HCT116 (cell line): ENCODE data around the gene NCCRP1. TPM values are rescaled to one million over a fixed set of nuclear protein-coding genes. Genes with fewer than 3 reads are reported as not detected.

Experiments used
- ATAC-seq: fragments of 200-7000 bp; cut with Tn5 transposase; 2 replicates; pipeline ENCODE4 v1.9.1; 2020; ENCODE audit warnings: mild to moderate bottlenecking, moderate library complexity
- BruUV-seq: library from RNA; stranded (reverse); fragments of 400-500 nt; replicated peaks from 2 replicates; lab custom pipeline; 2021; lab: Mats Ljungman, UMichigan
- CTCF ChIA-PET: fragments of 300-600 bp; sonication (Branson Sonifier 250); formaldehyde crosslinking; loops from one replicate; lab custom pipeline; 2021; ENCODE audit warnings: antibody characterized with exemption; lab: Charles Lee
- POLR2A ChIA-PET: fragments of 300-600, 350-600 bp; sonication (Branson Sonifier 250); formaldehyde crosslinking; loops from one replicate; lab custom pipeline; 2021; ENCODE audit warnings: antibody characterized with exemption; lab: Charles Lee
- RAD21 ChIA-PET, 2 experiments: fragments of 300-600 bp; sonication (Branson Sonifier 250); formaldehyde crosslinking; loops; one replicate each; lab custom pipeline; 2023; ENCODE audit warnings: low total read pairs in 2 of 2; ENCODE audit not compliant: uncharacterized antibody in 2 of 2, unreplicated experiment in 2 of 2, low non-redundant PET in 1 of 2; lab: Charles Lee
- DNase-seq: peaks from one replicate; pipeline ENCODE4 v3.0.0-alpha.2; 2010; ENCODE audit warnings: low read depth, low spot score
- H2AFZ ChIP-seq: fragments of 200-600 bp; shearing (Covaris generic), sonication (generic); 2 replicates; pipeline ENCODE4 v1.6.1; 2017; ENCODE audit warnings: low read depth, mixed run types, mixed read lengths, antibody characterized with exemption, low read length; ENCODE audit not compliant: poor library complexity, severe bottlenecking
- H3K27ac ChIP-seq: 2 replicates; pipeline ENCODE4 v1.5.1; 2012; ENCODE audit warnings: low read depth, low read length
- H3K27me3 ChIP-seq: fragments of 200-600 bp; sonication (generic); 2 replicates; pipeline ENCODE4 v1.6.1; 2016; ENCODE audit warnings: mixed run types, low read length, mixed read lengths; ENCODE audit not compliant: insufficient read depth
- H3K36me3 ChIP-seq, 2 experiments: fragments of 200-500 bp in 1 of 2; fragments of 200-600 bp in 1 of 2; sonication (Bioruptor generic) in 1 of 2; sonication (generic) in 1 of 2; 2 replicates each; pipeline versions ENCODE4 v1.5.1 to v1.6.1; 2014 to 2016; ENCODE audit warnings: low read length in 2 of 2, inconsistent platforms in 1 of 2, mixed read lengths in 1 of 2, mixed run types in 1 of 2; ENCODE audit not compliant: insufficient read depth in 2 of 2, control insufficient read depth in 1 of 2
- H3K4me1 ChIP-seq, 2 experiments: fragments of 200-600 bp in 1 of 2; sonication (generic) in 1 of 2; 2 replicates each; pipeline versions ENCODE4 v1.5.1 to v1.6.1; 2012 to 2017; ENCODE audit warnings: low read length in 2 of 2, inconsistent platforms in 1 of 2, mild to moderate bottlenecking in 1 of 2, mixed read lengths in 1 of 2, mixed run types in 1 of 2, moderate library complexity in 1 of 2; ENCODE audit not compliant: insufficient read depth in 2 of 2, control insufficient read depth in 1 of 2
- H3K4me2 ChIP-seq: fragments of 200-600 bp; sonication (generic); 2 replicates; pipeline ENCODE4 v1.6.1; 2017; ENCODE audit warnings: mixed run types, low read length, mixed read lengths
- H3K4me3 ChIP-seq, 2 experiments: fragments of 200-600 bp in 1 of 2; sonication (generic) in 1 of 2; replicated peaks in 1 of 2; 2 replicates each; pipeline ENCODE4 v1.5.1; 2011 to 2016; ENCODE audit warnings: low read length in 2 of 2, control low read depth in 1 of 2, low read depth in 1 of 2, mild to moderate bottlenecking in 1 of 2, mixed read lengths in 1 of 2, mixed run types in 1 of 2
- H3K79me2 ChIP-seq: fragments of 200-600 bp; sonication (generic); 2 replicates; pipeline ENCODE4 v1.6.1; 2017; ENCODE audit warnings: mild to moderate bottlenecking, mixed run types, low read length, moderate library complexity, mixed read lengths; ENCODE audit not compliant: insufficient read depth
- H3K9ac ChIP-seq: fragments of 200-600 bp; sonication (generic); 2 replicates; pipeline ENCODE4 v1.6.1; 2016; ENCODE audit warnings: low read length, mixed read lengths
- H3K9me2 ChIP-seq: fragments of 200-600 bp; sonication (generic), shearing (Covaris generic); 2 replicates; pipeline ENCODE4 v1.6.1; 2017; ENCODE audit warnings: mixed run types, mild to moderate bottlenecking, moderate library complexity; ENCODE audit not compliant: insufficient read depth
- H3K9me3 ChIP-seq, 2 experiments: fragments of 200-500 bp in 1 of 2; fragments of 200-600 bp in 1 of 2; sonication (Bioruptor generic) in 1 of 2; sonication (generic) in 1 of 2; 2 replicates each; pipeline ENCODE4 v1.6.1; 2014 to 2017; ENCODE audit warnings: low read length in 2 of 2, mixed read lengths in 2 of 2, inconsistent platforms in 1 of 2, low read depth in 1 of 2, mild to moderate bottlenecking in 1 of 2, mixed run types in 1 of 2, moderate library complexity in 1 of 2; ENCODE audit not compliant: control insufficient read depth in 1 of 2, insufficient read depth in 1 of 2
- H4K20me1 ChIP-seq: fragments of 200-600 bp; sonication (generic), shearing (Covaris generic); 2 replicates; pipeline ENCODE4 v1.6.1; 2017; ENCODE audit warnings: mixed run types, mild to moderate bottlenecking, moderate library complexity; ENCODE audit not compliant: insufficient read depth
- CBX3 ChIP-seq: IDR thresholded peaks from 2 replicates; pipeline ENCODE4 v1.6.1; 2012; ENCODE audit warnings: low read depth
- CEBPB ChIP-seq: IDR thresholded peaks from 2 replicates; pipeline ENCODE4 v1.6.1; 2012; ENCODE audit warnings: low read depth
- EGR1 ChIP-seq: IDR thresholded peaks from 2 replicates; pipeline ENCODE4 v1.6.1; 2012; ENCODE audit warnings: low read depth
- EZH2phosphoT487 ChIP-seq: fragments of 200-600 bp; IDR thresholded peaks from 2 replicates; pipeline ENCODE4 v1.6.1; 2018; ENCODE audit warnings: antibody characterized with exemption, borderline replicate concordance
- FOSL1 ChIP-seq: IDR thresholded peaks from 2 replicates; pipeline ENCODE4 v1.6.1; 2012; ENCODE audit warnings: low read depth
- MAX ChIP-seq: IDR thresholded peaks from 2 replicates; pipeline ENCODE4 v1.6.1; 2012
- POLR2A ChIP-seq: IDR thresholded peaks from 2 replicates; pipeline ENCODE4 v1.7.0; 2011; ENCODE audit warnings: borderline replicate concordance; ENCODE audit not compliant: insufficient read depth, insufficient read length; ENCODE audit errors: extremely low read depth
- REST ChIP-seq: IDR thresholded peaks from 2 replicates; pipeline ENCODE4 v1.6.1; 2012; ENCODE audit warnings: low read depth
- SP1 ChIP-seq: IDR thresholded peaks from 2 replicates; pipeline ENCODE4 v1.6.1; 2012; ENCODE audit warnings: low read depth
- SRF ChIP-seq: IDR thresholded peaks from 2 replicates; pipeline ENCODE4 v1.6.1; 2012; ENCODE audit warnings: low read depth
- YY1 ChIP-seq: IDR thresholded peaks from 2 replicates; pipeline ENCODE4 v1.6.1; 2011; ENCODE audit warnings: low read length, low read depth, moderate library complexity, mild to moderate bottlenecking; ENCODE audit not compliant: insufficient replicate concordance; ENCODE audit errors: extremely low read depth
- ZFX ChIP-seq: fragments of 450-650 bp; IDR thresholded peaks from 2 replicates; pipeline ENCODE4 v1.6.1; 2017
- intact Hi-C: fragments of 100-400 bp; cut with micrococcal nuclease; formaldehyde crosslinking; loops from 2 replicates; pipeline ENCODE4 v1.10.0; 2022
- total RNA-seq: library from RNA; stranded (reverse); gene quantifications from one replicate; pipeline ENCODE4 v1.2.1, GENCODE V29; 2021; ENCODE audit not compliant: unreplicated experiment

NCCRP1 gene
- total RNA-seq, 1 experiment from 2014 or later: 0.12 TPM

- H3K4me1 ChIP-seq: peaks cover 26 to 37% of the 10 kb centered on the region in 2 experiments
- H3K27ac ChIP-seq: no peak overlapping the region
- H3K9ac ChIP-seq: no peak overlapping the region
- ChIA-PET POLR2A (no interaction called here), CTCF (no interaction called here), RAD21 (no interaction called here)
- ATAC-seq (no peak), DNase-seq (no peak)
- H4K20me1 ChIP-seq: no peaks in the 10 kb centered on the region
- H3K9me3 ChIP-seq: no peaks in the 10 kb centered on the region
- no peaks in the 10 kb centered on the region for H3K36me3 ChIP-seq
- no peak for TF ChIP-seq SP1
- TF ChIP-seq CEBPB: no peak
- TF ChIP-seq MAX: no peak
- no peak for TF ChIP-seq SRF
- TF ChIP-seq YY1: no peak
- TF ChIP-seq EGR1: no peak
- TF ChIP-seq EZH2phosphoT487: no peak
- TF ChIP-seq ZFX: no peak
- no peak for TF ChIP-seq CBX3
- no peak for TF ChIP-seq REST
- TF ChIP-seq FOSL1: no peak
- no peak for TF ChIP-seq POLR2A
- H2AFZ ChIP-seq: no peak overlapping the region
- H3K4me2 ChIP-seq: no peak overlapping the region
- H3K9me2 ChIP-seq: no peaks in the 10 kb centered on the region
- H3K27me3 ChIP-seq: no peaks in the 10 kb centered on the region
- H3K4me3 ChIP-seq: no peak overlapping the region
- intact Hi-C loops: no loop called here
- H3K79me2 ChIP-seq: peaks cover 92% of the 10 kb centered on the region
- BruUV-seq: no TSS peak
These were observed 45.8 kb upstream of the NCCRP1 start for GRCh38 chr19:39150807-39151600.
